Activated naive CD4-positive, alpha-beta T cell treated with anti-CD3 and anti-CD28 coated beads for 36 hours (primary cell): Measurements from ENCODE around the gene ZNF674. TPM values are rescaled to one million over a fixed set of nuclear protein-coding genes. Genes with fewer than 3 reads are reported as not detected.

Source experiments
- CTCF ChIA-PET: fragments of 350-600 bp; sonication (Branson Sonifier 250); formaldehyde crosslinking; loops from one replicate; lab custom pipeline; 2021; ENCODE audit warnings: antibody characterized with exemption; lab: Charles Lee
- DNase-seq: peaks from one replicate; pipeline ENCODE4 v3.0.0-alpha.2; 2020
- H3K27ac Mint-ChIP-seq: one replicate; pipeline ENCODE4 v1.8.0; 2021; ENCODE audit warnings: mild to moderate bottlenecking, mixed read lengths
- H3K27me3 Mint-ChIP-seq: one replicate; pipeline ENCODE4 v1.8.0; 2021; ENCODE audit warnings: low read depth, mixed read lengths
- H3K36me3 Mint-ChIP-seq: one replicate; pipeline ENCODE4 v1.8.0; 2021; ENCODE audit warnings: low read depth, mixed read lengths
- H3K4me1 Mint-ChIP-seq: one replicate; pipeline ENCODE4 v1.8.0; 2021; ENCODE audit warnings: low read depth, mixed read lengths
- H3K4me3 Mint-ChIP-seq: one replicate; pipeline ENCODE4 v1.8.0; 2021; ENCODE audit warnings: mild to moderate bottlenecking, moderate library complexity, mixed read lengths
- H3K9me3 Mint-ChIP-seq: one replicate; pipeline ENCODE4 v1.8.0; 2021; ENCODE audit warnings: mixed read lengths
- intact Hi-C: fragments of 100-400 bp; cut with micrococcal nuclease; formaldehyde crosslinking; loops from one replicate; pipeline ENCODE4 v1.15.1; 2023
- total RNA-seq, 2 experiments: library from RNA; stranded (reverse); gene quantifications; one replicate each; pipeline ENCODE4 v1.2.3, GENCODE V29; 2021

The ZNF674 gene
- total RNA-seq, 2 experiments from 2014 or later, result 0.94 to 1.9 TPM

DNA sequence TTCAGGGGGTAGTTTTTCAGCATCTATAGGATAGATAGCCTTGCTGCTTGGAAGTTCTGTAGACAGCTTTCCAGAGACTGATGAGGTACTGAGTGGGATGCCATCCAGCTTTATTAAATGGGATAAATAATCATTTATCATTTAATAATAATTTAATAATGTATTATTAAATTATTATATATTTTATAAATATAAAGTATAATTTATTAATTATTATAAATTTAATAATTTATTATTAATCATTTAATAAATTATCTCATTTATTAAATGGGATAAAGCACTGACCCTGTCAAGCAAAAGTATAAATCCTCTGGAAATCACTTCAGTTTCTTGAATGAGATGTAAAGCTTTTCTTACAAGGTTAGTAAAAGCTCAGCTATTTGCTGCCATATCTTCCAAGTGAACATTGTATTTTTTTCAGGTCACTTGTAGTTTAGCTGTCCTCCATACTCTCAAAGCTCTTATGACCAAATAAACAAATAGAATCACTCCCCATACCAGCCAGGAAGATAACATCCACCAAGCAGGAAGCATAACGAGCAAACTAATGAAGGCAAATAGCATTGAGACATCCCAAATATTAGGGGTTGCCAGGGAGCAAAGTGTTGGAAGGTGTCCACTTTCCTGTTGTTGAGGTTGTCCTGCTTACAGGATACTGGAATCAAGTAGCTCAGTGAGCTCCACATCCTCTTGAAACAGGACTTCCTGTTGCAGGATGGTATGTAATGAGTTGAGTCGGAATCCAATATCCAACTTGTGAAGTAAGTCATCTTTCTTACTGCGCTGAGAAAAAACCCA is 88.9 kb downstream of the ZNF674 start:
- no peak overlapping the region for H3K27ac Mint-ChIP-seq
- intact Hi-C loops, result no loop called here
- H3K36me3 Mint-ChIP-seq, result peaks cover 21% of the 10 kb centered on the region

More for the DNA sequence above, 88.9 kb downstream of the ZNF674 start:
- Mint-ChIP-seq H3K27me3 (no peaks in the 10 kb centered on the region), H3K9me3 (no peaks in the 10 kb centered on the region), H3K4me1 (peaks cover 9% of the 10 kb centered on the region), H3K4me3 (no peak overlapping the region)
- CTCF ChIA-PET, result no interaction called here
- DNase-seq, result no peak

Other genes with a start within 250 kb of the ZNF674 start
- under 1 TPM; 0.79 to 0.99 TPM for gene CHST7, start 28.3 kb upstream of the ZNF674 start, total RNA-seq
- gene SLC9A7, start 213.7 kb upstream of the ZNF674 start, total RNA-seq, result 10 to 100 TPM; 10.1 to 11.1 TPM